ENCODE data around the gene CLPTM1L.

DNA sequence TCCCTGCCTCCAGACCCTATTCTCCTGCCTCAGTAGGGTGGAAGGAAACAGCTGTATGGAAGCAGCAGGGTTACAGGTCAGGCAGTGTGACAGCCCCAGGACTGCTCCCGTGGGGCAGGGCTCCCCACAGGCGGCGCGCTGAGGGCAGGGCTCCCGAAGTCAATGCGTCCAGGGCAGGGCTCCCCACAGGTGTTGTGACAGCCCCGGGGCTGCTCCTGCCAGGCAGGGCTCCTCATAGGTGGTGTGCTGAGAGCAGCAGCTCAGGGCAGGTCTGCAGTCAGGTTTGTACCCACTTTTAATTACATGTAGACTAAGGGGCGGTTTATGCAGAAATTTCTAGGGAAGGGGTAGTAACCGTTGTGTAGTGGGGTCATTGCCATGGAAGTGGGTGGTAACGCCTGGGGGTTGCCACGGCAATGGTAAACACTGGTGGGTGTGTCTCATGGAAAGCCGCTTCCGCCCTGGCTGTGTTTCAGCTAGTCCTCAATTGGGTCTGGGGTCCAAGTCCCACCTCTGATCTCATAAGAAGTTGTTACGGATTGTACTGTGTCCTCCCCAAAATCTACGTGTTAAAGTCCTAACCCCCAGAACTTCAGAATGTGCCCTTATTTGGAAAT is 33.4 kb downstream of the CLPTM1L start:
- no peak for TF ChIP-seq POLR2A (IDR thresholded peaks at IDR 0.05)
- TF ChIP-seq, protein P1, sequence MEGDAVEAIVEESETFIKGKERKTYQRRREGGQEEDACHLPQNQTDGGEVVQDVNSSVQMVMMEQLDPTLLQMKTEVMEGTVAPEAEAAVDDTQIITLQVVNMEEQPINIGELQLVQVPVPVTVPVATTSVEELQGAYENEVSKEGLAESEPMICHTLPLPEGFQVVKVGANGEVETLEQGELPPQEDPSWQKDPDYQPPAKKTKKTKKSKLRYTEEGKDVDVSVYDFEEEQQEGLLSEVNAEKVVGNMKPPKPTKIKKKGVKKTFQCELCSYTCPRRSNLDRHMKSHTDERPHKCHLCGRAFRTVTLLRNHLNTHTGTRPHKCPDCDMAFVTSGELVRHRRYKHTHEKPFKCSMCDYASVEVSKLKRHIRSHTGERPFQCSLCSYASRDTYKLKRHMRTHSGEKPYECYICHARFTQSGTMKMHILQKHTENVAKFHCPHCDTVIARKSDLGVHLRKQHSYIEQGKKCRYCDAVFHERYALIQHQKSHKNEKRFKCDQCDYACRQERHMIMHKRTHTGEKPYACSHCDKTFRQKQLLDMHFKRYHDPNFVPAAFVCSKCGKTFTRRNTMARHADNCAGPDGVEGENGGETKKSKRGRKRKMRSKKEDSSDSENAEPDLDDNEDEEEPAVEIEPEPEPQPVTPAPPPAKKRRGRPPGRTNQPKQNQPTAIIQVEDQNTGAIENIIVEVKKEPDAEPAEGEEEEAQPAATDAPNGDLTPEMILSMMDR (IDR thresholded peaks at IDR 0.05) = no peak

All from sigmoid colon (tissue), 3 donors.